MM.1S (cell line): ENCODE measurements around the gene KLHDC1.

Source experiments
- CTCF ChIP-seq: fragments of 300-600 bp; sonication (generic); IDR thresholded peaks from 2 replicates; pipeline ENCODE4 v1.5.1; 2016; ENCODE audit warnings: antibody characterized with exemption, low read length, mixed read lengths
- EZH2 ChIP-seq: fragments of 300-600 bp; sonication (generic); optimal IDR thresholded peaks from 2 replicates; pipeline ENCODE3; 2017; ENCODE audit warnings: low read depth, mild to moderate bottlenecking, antibody characterized with exemption, low read length, mixed read lengths
- EZH2phosphoT487 ChIP-seq: fragments of 300-600 bp; sonication (generic); IDR thresholded peaks from 2 replicates; pipeline ENCODE4 v1.6.1; 2018; ENCODE audit warnings: antibody characterized with exemption, low read length

- TF ChIP-seq EZH2 (no peak), CTCF (no peak), EZH2phosphoT487 (no peak)
Measured at GRCh38 chr14:49754570-49755097, 61.7 kb downstream of the KLHDC1 start.
